ENCODE results near the gene PUM1.
"Not testable (repeated sequence)": the region's sequence is repeated elsewhere in the genome, so short reads cannot be mapped to it uniquely, and the experiment has no call there.

PUM1 gene

DNA sequence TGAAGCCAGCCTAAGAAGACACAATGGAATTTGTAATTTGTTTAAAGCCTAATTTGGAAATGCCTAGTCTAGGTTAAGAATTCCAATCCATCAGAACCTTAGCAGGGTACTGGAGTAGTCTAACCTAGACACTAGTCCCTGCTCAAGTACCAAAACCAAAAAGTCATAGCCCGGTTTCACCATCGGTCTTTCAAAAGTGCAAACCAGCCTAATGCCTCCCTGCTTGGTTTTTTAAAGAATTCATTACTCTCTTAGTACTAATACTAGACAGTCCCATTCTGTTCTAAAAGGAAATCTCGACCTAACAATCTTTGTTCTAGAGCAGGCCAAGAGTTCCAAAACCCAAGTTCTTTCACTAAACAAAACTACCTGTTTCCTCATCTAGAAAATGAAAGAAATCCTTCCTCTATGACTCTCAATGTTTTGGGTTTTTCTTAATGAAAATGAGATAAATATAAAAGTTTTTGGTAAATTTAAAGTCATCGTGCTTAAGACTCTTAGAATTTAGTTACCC, 2.6 kb downstream of the PUM1 start:
- peak; percentile 10 for DNase-seq

DNA sequence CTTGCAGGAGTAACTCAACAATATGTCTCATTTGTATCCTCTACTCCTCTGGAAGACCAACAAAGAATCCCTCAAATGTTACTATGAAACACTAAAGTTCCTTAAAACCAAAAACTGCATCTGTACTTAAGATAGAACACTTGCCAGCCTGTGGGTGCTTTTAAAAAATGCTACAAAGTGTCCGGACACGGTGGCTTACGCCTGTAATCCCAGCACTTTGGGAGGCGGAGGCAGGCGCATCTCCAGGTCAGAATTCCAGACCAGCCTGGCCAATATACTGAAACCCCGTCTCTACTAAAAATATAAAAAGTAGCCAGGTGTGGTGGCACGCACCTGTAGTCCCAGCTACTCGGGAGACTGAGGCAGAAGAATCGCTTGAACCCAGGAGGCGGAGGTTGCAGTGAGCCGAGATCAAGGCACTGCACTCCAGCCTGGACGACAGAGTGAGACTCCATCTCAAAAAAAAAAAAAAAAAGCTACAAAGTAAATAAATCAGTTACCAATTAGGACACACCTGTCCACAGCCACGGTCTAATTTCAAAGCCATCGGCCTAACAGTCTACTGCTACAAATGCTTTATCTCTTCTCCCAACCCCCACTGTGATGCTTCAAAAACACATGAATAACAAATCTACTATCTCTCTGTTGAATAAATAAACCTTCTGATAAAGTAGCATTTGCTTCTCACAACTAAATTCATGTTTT, 3.2 kb downstream of the PUM1 start:
- DNase-seq: not testable (repeated sequence)

DNA sequence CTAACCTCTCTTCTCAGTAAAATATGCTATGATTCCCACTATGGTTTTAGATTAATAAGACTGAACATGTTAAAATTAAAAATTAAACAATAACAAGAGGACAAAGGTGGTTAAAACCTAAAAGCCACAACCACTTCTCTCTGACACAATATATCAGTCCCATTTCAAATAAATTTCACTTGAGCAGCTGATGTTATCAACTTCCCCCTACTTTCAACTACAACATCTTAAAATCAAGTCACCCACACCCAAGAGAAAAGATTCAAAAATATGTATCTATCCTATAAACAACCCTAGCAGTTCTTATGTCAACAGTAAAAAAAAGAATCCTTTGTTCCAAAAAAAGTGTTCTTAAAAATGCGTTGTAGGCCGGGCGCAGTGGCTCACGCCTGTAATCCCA, 7.5 kb downstream of the PUM1 start:
- DNase-seq: peak; percentile 29

DNA sequence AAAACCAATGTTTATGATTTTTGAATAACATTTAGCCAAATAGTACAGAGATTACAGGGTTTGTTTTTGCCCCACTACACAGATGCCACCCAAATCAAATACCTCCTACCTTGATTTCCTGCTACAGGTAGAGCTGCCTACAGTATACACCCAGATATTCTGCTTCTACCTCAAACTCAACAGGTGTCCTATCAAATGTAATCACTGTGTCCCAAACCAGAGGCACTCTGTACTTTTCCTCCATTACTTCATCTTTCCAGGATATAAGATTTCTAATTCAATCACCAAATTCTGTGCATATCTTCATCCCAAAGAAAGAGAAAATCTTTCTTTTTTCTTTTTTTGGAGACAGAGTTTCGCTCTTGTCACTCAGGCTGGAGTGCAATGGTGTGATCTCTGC, 9.6 kb downstream of the PUM1 start:
- no peak for DNase-seq

DNA sequence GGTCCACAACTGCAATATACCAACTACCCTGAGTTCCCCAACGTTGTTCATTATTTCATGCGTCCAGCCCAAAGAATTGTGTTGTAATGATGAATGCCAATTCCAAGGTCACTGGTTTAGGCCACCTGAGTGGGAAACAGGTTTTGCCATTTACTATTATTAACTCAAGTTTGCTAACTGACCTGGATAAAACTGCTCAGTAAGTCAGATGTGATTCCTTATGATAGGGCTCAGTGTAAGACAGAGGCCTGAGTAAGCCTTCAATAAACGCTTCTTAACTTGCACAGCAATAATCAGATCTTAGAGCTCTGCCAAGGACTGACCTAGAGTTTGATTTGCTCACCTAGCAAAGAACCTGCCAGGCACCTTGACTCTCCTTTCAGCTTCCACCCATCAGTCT, 10.0 kb downstream of the PUM1 start:
- DNase-seq: no peak

DNA sequence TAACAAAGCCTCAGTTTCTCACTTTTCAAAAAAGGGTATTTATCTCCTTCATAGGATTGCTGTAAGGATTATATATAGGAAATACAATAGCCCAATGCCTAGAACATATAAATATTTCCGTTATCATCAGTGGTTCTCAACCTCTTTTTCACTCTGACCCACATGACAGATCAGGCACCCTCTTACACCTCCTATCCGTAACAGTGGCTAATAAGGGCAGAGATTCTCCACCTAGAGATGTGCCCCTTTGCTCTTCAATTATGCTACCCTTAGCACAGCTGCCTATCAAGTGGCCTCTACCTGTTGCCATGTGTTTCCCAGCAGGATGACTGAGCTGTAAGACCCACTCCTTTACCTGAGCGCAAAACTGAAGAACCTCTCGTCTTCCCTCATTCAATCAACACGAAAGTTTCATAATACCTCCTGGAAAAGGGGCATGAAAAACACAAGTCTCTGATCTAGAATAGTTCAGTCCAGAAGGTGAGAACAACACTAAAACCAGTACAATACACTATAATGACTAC, 10.5 kb downstream of the PUM1 start:
- DNase-seq: no peak

DNA sequence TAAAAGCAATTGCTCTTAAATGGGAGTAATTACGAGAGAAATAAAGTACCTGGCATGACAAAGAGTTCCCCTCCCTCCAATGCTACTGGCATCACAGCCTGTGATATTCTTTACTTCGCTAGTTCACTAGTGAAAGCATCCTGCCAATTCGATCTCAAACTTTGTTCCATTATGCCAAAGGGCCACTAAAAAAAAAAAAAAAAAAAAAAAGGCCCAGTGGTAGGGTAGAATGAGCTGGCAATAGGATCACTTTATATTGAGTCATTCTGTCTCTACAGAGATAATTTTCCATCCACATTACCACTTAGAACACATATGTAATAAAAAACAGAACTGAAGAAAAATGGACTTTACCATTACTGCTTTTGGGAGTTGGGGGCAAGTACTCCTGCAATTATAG, 11.2 kb downstream of the PUM1 start:
- DNase-seq: no peak

DNA sequence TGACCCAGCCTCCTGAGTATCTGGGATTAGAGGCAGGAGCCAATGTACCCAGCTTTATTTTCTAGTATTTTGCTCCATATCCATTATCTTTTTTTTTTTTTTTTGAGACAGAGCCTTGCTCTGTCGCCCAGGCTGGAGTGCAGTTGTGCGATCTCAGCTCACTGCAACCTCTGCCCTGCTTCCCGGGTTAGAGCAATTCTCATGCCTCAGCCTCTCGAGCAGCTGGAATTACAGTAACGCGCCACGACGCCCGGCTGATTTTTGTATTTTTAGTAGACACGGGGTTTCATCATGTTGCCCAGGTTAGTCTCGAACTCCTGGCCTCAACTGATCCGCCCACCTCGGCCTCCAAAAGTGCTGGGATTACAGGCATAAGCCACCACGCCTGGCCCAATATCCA, 12.9 kb downstream of the PUM1 start:
- not testable (repeated sequence) for DNase-seq

DNA sequence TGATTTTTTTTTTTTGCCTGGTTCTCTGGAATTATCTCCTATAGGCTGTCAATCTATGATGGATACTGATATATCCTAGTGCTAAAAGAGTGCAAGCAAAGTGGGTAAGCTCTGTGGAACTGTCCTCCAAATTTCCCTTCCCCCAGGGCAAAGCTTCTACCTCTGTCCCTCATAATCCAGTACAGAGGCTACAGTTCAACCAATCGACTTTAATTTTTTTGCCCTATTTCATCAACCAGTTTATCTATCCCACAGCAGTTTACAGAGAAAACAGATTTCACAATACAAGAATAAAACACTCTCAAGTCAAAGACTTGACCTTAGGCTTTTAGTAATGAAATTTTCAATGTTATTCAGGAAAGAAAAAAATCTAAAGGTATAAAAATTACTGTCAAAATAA, 13.9 kb downstream of the PUM1 start:
- no peak for DNase-seq

DNA sequence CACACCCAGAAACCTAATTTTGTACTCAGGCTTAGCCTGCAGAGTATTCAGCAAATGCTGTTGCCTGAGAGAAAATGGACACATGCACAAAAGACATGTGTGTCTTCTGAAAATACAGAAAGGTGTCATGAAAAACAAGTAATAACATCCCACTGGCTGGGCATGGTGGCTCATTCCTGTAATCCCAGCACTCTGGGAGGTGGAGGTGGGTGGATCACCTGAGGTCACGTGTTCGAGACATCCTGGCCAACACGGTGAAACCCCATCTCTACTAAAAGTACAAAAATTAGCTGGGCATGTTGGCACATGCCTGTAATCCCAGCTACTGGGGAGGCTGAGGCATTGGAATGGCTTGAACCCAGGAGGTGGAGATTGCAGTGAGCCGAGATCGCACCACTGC, 18.0 kb downstream of the PUM1 start:
- not testable (repeated sequence) for DNase-seq

DNA sequence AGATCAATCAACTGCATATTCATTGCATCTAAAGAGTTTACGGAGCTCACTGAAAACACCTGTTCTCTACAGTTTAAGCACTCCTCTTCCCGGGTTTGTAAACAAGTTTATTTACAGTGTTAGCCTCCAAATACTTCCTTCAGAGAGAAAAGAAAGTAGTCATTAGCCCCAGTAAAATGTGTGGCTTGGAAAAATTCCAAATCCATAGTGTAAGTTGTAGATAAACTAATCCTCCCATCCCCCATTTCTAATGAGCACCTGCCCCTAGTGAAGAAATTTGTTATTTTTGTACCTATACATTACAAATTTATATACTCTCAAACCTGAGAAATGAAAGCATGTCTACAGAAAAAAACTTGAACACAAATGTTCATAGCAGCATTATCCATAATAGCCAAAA, 21.9 kb downstream of the PUM1 start:
- DNase-seq: no peak

DNA sequence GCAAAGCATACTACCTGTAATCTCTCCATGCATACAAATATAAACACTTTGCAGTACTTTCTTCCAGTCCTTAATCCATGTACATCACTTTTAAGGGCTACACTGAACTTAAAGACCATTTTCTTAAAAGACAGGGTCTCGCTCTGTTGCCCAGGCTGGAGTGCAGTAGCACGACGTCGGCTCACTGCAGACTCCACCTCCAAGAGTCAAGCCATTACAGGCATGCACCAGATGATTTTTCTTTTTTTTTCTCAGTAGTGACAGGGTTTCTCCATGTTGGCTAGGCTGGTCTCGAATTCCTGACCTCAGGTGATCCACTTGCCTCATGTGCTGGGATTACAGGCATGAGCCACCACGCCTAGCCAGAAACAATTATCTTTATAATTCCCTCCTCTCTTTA, 22.9 kb downstream of the PUM1 start:
- DNase-seq: no peak

DNA sequence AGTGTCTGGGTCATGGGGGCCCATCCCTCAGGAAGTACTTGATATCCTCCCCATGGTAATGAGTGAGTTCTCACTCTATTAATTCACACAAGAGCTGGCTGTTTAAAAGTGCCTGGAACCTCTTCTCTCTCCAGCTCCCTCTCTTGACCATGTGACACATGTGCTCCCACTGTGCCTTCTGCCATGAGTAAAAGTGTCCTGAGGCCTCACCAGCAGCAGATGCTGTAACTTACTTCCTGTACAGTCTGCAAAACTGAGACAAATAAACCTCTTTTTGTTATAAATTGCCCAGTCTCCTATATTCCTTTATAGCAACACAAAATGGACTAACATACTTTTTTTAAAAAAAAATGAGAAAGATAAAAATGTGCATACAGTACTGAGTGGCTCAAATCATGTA, 24.0 kb downstream of the PUM1 start:
- no peak for DNase-seq

DNA sequence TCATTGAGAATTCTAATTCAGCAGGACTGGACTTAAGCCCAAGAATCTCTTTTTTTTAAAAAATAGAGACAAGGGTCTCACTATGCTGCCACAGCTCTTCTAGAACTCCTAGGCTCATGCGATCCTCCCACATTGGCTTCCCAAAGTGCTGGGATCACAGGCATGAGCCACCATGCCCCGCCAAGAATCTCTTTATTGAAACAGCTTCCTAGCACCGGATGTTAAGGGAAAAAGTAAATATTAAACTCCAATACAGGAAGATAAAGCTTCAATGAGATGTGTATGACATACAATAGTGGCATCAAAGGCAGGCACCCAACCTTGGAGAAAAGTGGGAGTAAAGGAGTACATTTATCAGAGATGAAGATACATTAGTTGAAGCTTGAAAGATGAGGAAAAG, 25.5 kb downstream of the PUM1 start:
- no peak for DNase-seq

DNA sequence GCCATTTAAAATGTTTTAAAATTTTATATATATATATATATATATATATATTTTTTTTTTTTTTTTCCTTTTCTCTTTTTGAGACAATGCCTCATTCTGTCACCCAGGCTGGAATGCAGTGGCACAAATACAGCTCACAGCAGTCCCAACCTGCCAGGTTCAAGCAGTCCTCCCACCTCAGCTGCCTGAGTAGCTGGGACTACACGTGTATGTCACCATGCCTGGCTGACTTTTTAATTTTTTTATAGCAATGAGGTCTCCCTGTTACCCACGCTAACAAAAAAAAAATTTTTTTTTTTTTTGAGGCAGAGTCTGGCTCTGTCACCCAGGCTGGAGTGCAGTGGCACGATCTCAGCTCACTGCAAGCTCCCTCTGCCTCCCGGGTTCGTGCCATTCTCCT, 26.6 kb downstream of the PUM1 start:
- not testable (repeated sequence) for DNase-seq

DNA sequence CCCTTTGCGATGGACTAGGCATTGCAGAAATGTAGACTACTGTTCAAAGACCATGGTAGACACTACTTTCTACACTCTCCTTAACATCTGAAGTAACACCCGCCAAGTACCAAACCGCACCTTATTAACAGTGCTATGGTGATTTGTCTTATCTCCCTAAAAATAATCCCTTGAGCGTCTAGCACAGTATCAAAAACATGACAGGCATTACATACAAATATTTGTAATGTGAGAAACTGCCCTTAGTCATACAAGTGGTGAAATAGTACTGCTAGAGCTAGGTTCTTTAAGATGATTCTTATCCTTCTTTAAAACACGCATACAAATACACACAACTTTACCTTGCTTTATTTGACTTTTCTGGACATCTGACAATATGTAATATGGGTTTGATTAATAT, 27.2 kb downstream of the PUM1 start:
- DNase-seq: no peak

DNA sequence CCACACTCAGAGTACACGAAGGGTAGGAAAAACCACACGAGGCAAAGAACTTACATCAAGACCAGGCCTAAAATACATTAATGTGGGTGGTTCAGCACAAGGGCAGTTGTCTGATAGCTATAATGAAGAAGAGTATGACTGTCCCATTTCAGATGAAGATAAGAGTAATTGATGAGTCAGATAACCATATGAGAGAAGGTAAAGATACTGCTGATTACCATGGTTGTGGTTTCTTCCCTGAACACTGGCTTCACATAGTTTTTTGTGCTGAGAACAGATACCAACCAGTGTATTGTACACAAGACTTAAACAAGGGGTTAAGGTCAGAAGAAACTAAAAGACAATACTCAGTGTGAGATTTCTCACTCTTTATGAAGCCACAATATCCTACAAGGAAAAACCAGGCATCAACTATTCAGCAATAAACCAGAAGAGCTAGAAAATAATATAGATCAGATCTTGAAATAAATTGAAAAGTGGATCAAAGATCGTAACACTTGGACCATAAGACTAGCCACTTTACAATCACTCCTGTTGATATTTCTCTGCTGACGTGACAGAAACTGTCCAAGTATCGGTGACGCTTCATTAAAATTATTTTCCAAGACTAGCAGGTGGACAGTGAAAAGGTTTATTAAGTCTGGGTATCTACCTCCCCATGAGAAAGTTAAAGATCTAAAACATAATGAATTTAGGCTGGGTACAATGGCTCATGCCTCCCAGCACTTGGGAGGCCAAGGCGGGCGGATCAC, 28.6 kb downstream of the PUM1 start:
- DNase-seq: no peak

DNA sequence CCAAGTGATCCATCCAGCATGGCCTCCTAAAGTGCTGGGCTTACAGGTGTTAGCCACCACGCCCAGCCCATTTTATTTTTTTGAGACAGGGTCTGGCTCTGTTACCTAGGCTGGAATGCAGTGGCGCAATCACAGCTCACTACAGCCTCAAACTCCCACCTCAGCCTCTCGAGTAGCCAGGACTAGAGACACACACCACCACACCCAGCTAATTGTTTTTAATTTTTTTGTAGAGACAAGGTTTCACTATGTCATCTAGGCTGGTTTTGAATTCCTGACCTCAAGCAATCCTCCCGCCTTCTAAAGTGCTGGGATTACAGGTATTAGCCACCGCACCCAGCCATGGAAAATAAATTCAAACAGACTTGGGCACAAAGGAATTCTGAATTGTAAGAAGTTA, 31.9 kb downstream of the PUM1 start:
- DNase-seq: no peak

DNA sequence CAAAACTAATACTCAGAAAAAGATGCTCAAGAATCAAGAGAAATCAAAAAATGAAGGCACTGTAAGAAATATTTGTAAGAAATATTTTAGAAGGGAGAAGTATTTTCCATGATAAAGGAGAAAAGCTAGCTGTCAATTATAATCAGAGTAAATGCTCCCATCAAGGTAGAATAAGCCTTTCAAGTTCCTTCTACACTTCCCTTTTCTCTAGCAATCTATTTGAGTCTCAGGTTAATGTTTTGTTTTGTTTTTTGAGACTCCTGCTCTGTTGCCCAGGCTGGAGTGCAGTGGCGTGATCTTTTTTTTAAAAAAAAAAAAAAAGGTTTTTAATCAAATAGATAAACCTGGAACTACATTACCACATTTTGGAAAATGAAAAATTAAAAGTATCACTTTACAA, 33.3 kb downstream of the PUM1 start:
- DNase-seq: no peak

DNA sequence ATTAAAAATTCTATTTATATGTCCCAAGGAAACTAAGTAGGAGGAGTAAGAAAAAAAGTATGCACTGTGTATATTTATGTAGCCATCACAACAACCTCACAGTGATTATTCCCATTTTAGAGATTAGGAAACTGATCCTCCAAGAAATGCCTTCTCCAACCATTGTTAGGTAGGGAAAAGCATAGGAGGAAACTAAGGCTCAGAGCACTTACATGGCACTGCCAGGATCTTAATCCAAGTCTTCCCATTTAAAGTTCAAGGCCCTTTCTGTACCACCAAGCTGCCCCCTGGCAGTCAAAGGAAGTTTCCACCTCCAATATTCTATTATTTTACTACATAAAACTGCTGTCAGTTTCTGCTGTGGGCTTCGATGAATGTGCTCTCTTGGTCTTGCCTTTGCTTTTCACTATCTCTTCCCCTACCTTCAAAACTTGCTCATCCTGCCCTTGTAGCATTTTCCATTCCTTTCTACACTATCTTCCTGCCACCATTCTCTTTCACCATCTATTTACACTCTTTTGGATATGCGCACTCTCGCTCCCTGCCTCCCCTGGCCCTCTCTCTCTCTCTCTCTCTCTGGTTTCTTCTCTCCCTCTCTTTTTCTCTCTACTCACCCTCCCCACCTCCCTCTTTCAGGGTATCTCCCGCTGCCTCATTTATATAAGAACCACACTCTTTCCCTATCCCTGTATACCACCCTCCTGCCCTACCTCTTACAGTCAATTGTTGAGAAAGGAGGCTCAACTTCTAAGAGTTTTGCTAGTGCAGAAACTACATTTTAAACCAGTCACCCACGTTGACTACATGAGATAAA, 34.0 kb downstream of the PUM1 start:
- DNase-seq: no peak

DNA sequence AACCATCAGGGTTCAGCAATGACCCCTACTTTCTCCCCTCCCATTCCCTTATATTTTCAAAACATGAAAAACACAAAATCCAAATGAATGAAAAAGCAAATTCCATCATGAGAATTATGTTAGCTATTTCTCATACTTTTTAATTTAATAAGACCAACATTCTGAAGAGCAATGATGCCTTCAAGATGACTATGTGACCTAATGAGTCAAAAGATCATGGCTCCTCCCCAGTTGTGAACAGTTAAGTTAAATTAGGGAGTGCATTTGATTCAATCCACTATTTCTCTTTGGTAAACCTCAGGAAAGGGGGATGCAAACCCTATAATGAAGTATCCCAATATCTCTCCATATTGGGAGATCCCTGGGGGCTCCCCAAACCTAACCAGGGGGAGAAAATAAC, 36.5 kb downstream of the PUM1 start:
- no peak for DNase-seq

DNA sequence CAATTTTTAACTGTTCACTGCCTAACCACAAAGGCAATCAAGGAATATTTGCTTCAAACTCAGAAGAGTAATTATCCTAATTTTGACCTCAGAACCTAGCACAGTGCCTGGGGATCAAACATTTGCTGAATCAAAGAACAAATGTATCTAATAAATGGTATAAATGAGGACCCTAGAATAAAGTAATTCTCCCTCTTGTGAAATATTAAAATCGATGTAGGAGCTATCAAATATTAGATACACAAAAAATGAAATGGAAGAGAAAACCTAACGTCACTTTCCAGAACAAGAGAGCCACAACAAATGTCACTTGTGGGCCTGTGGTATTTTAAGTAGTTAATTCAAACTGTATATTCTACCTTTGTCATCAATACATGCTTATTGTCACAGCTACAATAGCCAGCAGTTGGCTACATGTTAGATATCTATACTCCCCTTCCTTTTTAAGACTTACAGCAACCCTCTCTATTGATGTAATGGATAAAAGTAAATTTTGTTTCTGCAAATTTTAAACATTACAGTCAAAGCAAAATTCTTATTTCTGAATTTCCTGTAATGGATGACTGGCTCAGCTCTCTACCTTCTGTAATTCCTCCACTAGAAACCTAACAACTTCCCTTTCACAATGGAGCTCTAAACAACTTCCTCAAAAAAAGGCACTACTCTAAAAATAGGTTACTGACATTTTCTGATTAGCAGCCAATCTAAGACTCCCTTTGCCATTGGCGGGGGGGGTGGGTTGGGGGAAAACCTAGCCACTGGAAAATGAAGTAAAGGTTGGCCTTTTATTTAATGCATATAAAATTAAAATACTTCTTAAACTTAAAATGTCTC, 37.6 kb downstream of the PUM1 start:
- no peak for DNase-seq

DNA sequence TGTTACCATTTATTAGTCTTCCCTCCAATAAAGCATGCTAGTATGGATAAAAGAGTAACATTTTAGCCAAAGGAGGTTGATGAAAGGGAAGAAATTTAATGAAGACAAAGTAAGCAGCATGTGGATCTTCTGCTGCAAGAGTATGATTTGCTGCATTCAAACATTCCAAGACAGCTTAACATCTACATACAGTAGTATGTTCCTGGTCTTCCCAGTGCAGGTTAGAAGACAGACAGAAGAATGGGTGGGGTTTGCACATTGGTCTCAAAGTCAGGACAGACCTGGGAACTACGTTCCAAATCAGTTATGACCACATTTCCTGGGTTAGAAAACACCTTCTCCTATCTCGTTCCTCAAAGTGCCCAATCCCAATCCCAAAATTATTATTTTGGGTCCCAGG, 43.3 kb downstream of the PUM1 start:
- DNase-seq: no peak

All from CD4-positive, alpha-beta T cell treated with Interleukin-17A for 1 hour (primary cell).